Stimulated activated CD8-positive, alpha-beta memory T cell treated with anti-CD3 and anti-CD28 coated beads, Interleukin-2, amount 100 ng/mL, for 48 hours (primary cell): ENCODE results near the gene TRAIP.
A peak's percentile ranks its signal among the peaks of the same experiment; 100 is the strongest.
"Not testable (repeated sequence)": the region's sequence is repeated elsewhere in the genome, so short reads cannot be mapped to it uniquely, and the experiment has no call there.

Experiments
- DNase-seq, 2 donors: peaks; one replicate each; pipeline ENCODE4 v3.0.0-alpha.2; 2020; ENCODE audit warnings: low read depth in 2 of 2

TRAIP gene

GRCh38 chr3:49826016-49826415, 30.3 kb downstream of the TRAIP start:
- DNase-seq = no peak

DNA sequence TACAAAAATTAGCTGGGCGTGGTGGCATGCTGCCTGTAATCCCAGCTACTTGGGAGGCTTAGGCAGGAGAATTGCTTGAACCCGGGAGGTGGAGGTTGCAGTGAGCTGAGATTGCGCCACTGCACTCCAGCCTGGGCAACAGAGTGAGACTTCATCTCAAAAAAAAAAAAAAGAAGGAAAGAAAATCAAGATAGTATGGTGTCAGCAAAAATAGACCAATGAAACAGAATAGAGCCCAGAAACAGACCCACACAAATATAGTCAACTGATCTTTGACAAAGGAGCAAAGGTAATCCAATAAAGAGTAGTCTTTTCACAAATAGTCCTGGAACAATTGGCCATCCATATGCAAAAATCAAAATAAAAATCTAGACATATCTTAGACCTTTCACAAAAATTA, 33.2 kb downstream of the TRAIP start:
- DNase-seq = not testable (repeated sequence)

DNA sequence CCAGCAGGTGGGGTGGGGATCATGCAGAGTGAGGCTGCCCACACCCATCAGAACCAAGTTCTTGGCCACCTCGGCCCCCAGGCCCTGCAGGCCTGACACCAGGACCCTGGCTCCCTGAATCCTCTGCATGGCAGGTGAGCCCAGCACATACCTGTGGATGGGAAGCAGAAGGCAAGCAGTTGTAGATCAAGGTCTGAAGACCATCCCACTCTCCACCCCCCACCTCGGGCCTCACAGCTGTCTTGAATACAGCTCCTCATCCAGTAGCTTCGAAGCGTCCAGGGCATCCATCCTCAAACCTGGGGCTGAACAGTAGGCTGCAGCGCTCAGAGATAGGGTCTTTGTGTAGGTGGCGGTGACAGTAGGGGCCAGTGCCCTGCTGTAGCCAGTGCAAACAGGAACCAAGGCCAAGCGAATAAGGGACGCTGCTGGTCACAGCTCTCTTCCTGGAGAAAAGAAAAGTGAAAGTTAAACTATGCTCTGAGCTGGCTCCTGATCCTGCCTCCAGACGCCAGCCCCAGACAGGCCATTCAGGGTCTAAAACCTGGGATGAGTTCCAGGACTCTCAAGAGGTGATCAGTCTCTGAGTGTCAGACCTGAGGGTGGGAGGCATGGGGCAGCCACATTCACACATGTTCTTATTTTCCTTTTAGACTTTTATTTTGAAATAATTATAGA, 42.7 kb downstream of the TRAIP start, which contains the start of gene UBA7:
Gene UBA7, minus strand, starts transcription at position 457 of the 678 bp plus-strand sequence. Its CDS starts 166 bp downstream, at position 291.
- no peak for DNase-seq

- no peak for DNase-seq
These were observed 43.4 kb downstream of the TRAIP start for GRCh38 chr3:49812916-49813496.

- no peak for DNase-seq
These were observed 48.8 kb downstream of the TRAIP start for GRCh38 chr3:49807431-49808114.

DNA sequence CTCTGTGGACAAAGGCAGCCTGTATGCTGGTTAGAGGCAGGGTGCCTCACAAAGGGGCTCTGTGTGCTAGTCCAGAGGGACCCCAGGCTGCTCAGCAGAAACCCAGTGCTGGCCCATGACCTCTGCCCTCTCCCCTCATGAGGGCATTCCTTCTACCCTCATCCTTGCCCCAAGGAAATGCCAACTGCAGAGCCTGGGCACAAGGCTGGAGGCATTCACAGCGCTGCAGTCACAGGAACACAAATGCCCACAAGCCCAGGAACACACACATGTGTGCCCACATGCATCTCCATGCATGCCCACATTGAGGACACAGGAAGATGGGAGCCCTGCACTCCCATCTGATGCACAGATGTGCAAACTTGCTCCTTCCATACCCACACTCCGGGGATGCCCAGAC, 49.5 kb downstream of the TRAIP start:
- DNase-seq = no peak

DNA sequence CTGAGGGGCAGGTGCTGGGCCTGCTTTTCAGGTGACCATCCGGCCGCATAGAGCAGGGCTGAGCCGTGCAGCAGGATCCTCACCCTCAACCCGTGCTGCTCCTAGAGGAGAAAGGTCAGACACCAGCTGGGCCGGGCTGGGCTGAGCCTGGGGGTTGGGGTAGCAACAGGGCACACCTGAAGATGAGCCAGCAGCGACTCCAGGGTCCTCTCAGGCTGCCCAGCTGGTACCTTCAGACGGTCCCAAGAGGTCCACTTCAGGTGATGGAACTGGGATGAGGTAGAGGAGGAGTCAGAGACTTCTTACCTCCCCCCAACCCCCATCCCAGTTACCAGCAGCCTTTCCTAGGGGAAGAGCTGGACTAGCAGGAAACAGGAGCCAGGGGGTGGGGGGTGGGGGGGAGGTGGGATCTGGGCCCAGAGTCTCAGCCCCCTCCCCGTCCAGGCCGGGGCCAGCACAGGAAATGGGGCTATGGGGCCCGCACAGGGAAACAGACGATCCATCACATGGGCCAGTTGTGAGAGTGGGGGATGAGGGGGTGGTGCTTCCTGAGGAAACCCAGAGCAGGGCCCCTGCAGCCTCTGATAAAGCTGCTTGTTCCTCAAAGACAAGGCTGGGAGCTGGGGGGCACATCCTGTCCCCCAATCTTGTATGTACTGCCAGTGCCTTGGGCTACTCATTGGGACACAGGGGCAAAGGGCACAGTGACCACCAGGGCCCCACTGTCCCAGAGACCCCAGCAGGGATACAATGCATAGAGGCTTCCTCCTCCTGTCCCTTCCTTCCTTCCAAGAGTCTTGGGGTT, 50.3 kb downstream of the TRAIP start:
- DNase-seq = no peak

DNA sequence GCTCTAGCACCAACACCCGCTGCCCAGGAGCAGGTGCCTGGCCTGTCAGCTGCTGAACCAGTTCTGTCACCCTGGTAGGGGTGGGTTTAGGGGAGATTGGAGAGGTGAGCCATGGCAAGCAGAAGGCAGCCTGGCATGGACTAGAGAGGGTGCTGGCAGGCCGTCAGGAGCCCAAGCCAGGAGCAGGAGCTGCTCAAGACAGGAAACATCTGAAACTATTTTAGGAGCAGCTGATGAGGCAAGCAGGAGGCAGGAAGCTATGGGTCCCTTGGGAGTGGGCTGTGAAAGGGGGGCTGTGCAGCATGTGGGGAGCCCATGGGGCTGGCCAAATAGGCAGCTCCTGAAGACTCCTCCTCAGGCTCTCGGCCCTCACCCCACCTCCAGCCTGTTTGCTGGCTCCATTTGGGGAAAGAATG, 51.0 kb downstream of the TRAIP start:
- no peak for DNase-seq

DNA sequence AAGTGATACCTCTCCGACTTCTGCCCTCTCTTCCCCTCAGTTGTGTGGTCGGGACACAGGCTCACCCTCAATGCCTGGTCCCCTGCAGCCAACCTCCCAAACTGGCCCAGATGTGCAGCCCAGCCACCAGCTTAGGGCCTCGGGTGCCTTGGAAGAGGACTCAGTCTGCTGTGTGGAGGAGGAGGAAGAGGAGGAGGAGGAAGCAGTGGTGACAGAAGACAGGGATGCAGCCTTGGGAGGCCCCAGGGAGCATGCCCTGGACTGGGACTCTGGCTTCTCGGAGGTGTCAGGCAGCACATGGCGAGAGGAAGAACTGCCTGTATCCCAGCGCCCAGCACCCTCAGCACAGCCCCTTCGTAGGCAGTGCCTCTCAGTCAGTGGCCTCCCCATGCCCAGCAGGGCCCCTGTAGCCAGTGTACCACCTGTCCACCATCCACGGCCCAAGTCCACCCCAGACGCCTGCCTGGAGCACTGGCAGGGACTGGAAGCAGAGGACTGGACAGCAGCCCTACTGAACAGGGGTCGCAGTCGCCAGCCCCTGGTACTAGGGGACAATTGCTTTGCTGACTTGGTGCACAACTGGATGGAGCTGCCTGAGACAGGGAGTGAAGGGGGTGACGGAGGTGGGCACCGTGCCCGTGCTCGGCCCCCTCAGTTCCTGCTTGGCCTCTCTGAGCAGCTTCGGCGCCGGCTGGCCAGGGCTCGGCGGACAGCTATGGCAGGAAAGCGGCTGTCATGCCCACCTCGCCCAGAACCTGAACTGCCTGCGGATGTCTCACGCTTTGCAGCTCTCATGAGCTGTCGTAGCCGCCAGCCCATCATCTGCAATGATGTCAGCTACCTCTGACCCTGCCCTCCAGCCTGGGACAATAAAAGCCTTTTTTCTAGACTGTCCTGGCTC, 52.0 kb downstream of the TRAIP start:
- no peak for DNase-seq

- DNase-seq = peak in 1 of 2 donors; percentile 26
These were observed 52.8 kb downstream of the TRAIP start for GRCh38 chr3:49803465-49804140.

GRCh38 chr3:49802719-49803464, 53.5 kb downstream of the TRAIP start, which contains the start of gene INKA1:
INKA1 (plus strand) TSS chr3:49803261; CDS start chr3:49803393, 132 bp downstream.
- DNase-seq = peak; percentile 83

- DNase-seq = no peak
These were observed 55.2 kb downstream of the TRAIP start for GRCh38 chr3:49801160-49801559.

- no peak for DNase-seq
These were observed 56.6 kb downstream of the TRAIP start, which contains the start of gene CDHR4 for GRCh38 chr3:49799761-49800160. CDHR4 (minus strand) TSS chr3:49799873; CDS start chr3:49799812, 61 bp downstream.

DNA sequence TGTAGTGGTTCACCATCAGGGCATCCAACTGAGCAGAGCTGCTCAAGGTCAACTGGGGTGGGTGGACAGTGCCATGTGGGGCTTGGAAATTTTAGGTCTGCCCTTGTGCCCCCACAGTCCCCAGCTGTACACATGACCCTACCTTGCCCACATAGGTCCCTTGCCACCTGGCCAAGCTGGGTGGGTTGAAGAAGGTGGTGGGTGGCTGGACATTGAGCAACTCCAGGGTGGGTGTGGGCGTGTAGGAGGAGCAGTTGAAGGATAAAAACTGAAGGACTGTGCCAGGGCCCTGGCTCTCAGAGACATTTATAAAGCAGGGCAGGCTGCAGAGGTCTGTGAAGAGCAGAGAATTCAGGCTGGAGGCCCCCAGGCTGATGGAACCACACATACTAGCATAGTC, 57.3 kb downstream of the TRAIP start:
- no peak for DNase-seq

DNA sequence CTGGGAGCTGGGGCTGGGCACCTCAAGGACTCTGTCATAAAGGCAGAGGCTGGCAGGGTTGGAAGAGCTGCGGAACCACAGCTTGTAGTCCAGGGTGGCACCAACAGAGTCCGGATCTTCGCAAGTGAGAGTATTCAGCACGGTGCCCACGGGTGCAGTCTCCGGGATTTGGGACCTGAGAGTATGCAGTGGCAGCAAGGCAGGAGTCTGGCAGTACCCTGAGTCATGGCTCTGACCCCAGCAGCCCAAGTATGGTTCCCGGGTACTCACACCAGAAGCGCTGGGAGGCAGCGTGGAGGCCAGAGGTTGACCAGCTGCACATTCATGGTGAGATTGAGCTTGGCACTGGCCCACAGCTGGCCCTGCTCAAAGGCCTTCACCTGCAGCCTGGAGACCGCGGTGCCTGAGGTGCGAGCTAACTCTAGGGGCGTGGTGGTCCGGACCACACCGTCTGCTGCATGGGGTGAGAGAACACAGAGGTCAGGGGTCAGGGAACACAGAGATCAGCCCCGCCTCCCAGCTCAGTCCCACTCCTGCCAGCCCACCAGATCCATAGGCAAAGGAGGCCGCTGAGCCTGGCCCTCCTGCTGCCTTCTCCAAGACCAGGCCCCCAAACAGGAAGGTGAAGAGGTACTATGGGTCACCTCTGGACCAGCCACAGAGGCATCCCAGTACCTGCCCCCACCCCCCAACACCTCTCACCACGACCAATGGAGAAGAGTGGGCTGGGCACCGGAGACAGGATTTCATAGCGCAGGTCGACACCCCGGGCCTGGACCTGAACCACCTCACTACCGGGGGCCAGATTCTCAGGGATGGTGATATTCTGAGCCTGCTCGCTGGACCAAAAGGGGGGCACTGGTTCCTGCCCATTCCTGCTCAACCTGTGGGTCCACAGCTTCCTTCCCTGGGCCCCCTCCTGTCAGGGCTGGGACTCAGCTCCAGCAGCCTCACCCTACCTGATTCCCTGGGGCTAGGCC, 61.1 kb downstream of the TRAIP start:
- DNase-seq = no peak

- no peak for DNase-seq
These were observed 61.9 kb downstream of the TRAIP start for GRCh38 chr3:49794431-49794830.

- DNase-seq = no peak
These were observed 62.8 kb downstream of the TRAIP start for GRCh38 chr3:49793486-49794085.
